CD4-positive, alpha-beta T cell (primary cell): ENCODE data around the gene BUD23. TPM values are rescaled to one million over a fixed set of nuclear protein-coding genes. Genes with fewer than 3 reads are reported as not detected.
"Not testable (repeated sequence)": the region's sequence is repeated elsewhere in the genome, so short reads cannot be mapped to it uniquely, and the experiment has no call there.

Source experiments
- ATAC-seq: fragments of 200-7000 bp; cut with Tn5 transposase; one replicate; pipeline ENCODE4 v1.10.0; 2022; ENCODE audit warnings: mild to moderate bottlenecking; ENCODE audit not compliant: poor library complexity
- CTCF ChIA-PET: fragments of 350-600 bp; sonication (Branson Sonifier 250); formaldehyde crosslinking; loops from one replicate; lab custom pipeline; 2021; ENCODE audit warnings: antibody characterized with exemption, inconsistent platforms; lab: Charles Lee
- POLR2A ChIA-PET: fragments of 350-600 bp; sonication (Branson Sonifier 250); formaldehyde crosslinking; loops from one replicate; lab custom pipeline; 2021; ENCODE audit warnings: antibody characterized with exemption, inconsistent platforms; lab: Charles Lee
- DNase-seq, 14 experiments: peaks; one replicate each; pipeline ENCODE4 v3.0.0-alpha.2; 2013 to 2020; ENCODE audit warnings: mixed read lengths in 2 of 14
- H3K27ac ChIP-seq, 2 donors: one replicate each; pipeline versions ENCODE4 v1.5.1 to v1.7.0; 2013; ENCODE audit warnings: low read length in 2 of 2, low read depth in 1 of 2, mild to moderate bottlenecking in 1 of 2
- H3K27me3 ChIP-seq, 2 experiments: 1 replicate in 1 of 2; 2 replicates in 1 of 2; pipeline versions ENCODE4 v1.6.1 to v1.7.0; 2013; ENCODE audit warnings: low read length in 2 of 2, control low read depth in 1 of 2, mild to moderate bottlenecking in 1 of 2, moderate library complexity in 1 of 2; ENCODE audit not compliant: insufficient read depth in 2 of 2, control insufficient read depth in 1 of 2
- H3K36me3 ChIP-seq: one replicate; pipeline ENCODE4 v1.6.1; 2013; ENCODE audit warnings: low read length, control low read depth; ENCODE audit not compliant: insufficient read depth
- H3K4me1 ChIP-seq: one replicate; pipeline ENCODE4 v1.6.1; 2013; ENCODE audit warnings: low read length, control low read depth; ENCODE audit not compliant: insufficient read depth
- H3K4me3 ChIP-seq: one replicate; pipeline ENCODE4 v1.5.1; 2013; ENCODE audit warnings: mild to moderate bottlenecking, low read length, moderate library complexity
- H3K9me3 ChIP-seq, 2 experiments: 1 replicate in 1 of 2; 2 replicates in 1 of 2; pipeline versions ENCODE4 v1.6.1 to v1.7.0; 2013; ENCODE audit warnings: low read length in 2 of 2, mild to moderate bottlenecking in 2 of 2, control low read depth in 1 of 2, moderate library complexity in 1 of 2; ENCODE audit not compliant: control insufficient read depth in 1 of 2, insufficient read depth in 1 of 2
- H3K27ac Mint-ChIP-seq: one replicate; pipeline ENCODE4 v1.8.0; 2020; ENCODE audit warnings: mixed read lengths
- H3K27me3 Mint-ChIP-seq: one replicate; pipeline ENCODE4 v1.8.0; 2021; ENCODE audit warnings: mixed read lengths
- H3K36me3 Mint-ChIP-seq: one replicate; pipeline ENCODE4 v1.8.0; 2021; ENCODE audit warnings: low read depth, mixed read lengths
- H3K4me1 Mint-ChIP-seq: one replicate; pipeline ENCODE4 v1.8.0; 2021; ENCODE audit warnings: low read depth, mixed read lengths
- H3K4me3 Mint-ChIP-seq: one replicate; pipeline ENCODE4 v1.8.0; 2020; ENCODE audit warnings: mild to moderate bottlenecking, mixed read lengths
- H3K9me3 Mint-ChIP-seq: one replicate; pipeline ENCODE4 v1.8.0; 2020; ENCODE audit warnings: mixed read lengths
- CTCF ChIP-seq: fragments of 200-600 bp; IDR thresholded peaks from one replicate; pipeline ENCODE4 v1.8.0; 2022; ENCODE audit warnings: antibody characterized with exemption, mild to moderate bottlenecking
- intact Hi-C, 2 experiments: fragments of 100-400 bp; cut with DNase I in 1 of 2; cut with micrococcal nuclease in 1 of 2; formaldehyde crosslinking; loops; one replicate each; pipeline versions ENCODE4 v1.15.1 to v1.9.0; 2023 to 2025; cut with DNase I, micrococcal nuclease
- total RNA-seq, 174 experiments: library from RNA in 2 of 174; stranded (reverse) in 2 of 174; gene quantifications; one replicate each; pipeline ENCODE4 v1.2.3 and lab custom pipeline; 2021 to 2026

The BUD23 gene
- total RNA-seq, 2 experiments from 2014 or later = 96.1 to 103 TPM

DNA sequence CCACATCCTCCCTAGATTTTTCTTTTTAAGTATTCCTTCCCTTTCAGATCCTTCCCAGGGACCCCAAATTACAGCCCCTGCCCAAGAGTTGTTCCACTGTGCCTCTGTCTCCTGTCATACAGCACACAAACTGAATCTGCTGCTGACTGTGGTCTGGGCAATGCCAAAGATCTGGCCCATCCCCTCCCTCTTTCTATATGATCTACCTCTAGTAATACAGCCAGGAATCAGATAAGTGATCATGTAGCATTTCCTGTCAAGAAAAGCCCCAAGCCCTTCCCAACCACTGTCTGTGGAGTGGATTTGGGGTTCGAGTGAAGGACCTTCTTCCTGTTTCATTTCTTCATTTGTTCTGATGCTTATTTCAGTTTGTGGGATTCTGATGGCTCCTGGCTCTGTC is 29.4 kb downstream of the BUD23 start:
- H3K27me3 ChIP-seq = no peaks in the 10 kb centered on the region
- no peak for TF ChIP-seq CTCF
- H3K4me1 Mint-ChIP-seq = peaks cover 3% of the 10 kb centered on the region
- H3K27ac Mint-ChIP-seq = no peak overlapping the region
- H3K9me3 ChIP-seq = no peaks in the 10 kb centered on the region
- no peaks in the 10 kb centered on the region for H3K36me3 Mint-ChIP-seq
- H3K4me3 ChIP-seq = no peak overlapping the region
- peak overlapping the region; percentile 62 for H3K4me3 Mint-ChIP-seq
- intact Hi-C loops = no loop called here
- no peak for DNase-seq
- CTCF ChIA-PET = no interaction called here
- peaks cover 22% of the 10 kb centered on the region for H3K4me1 ChIP-seq
- POLR2A ChIA-PET = no interaction called here
- no peak for ATAC-seq
- H3K27me3 Mint-ChIP-seq = no peaks in the 10 kb centered on the region
- H3K27ac ChIP-seq = no peak overlapping the region
- H3K9me3 Mint-ChIP-seq = no peaks in the 10 kb centered on the region
- peaks cover 6% of the 10 kb centered on the region for H3K36me3 ChIP-seq

DNA sequence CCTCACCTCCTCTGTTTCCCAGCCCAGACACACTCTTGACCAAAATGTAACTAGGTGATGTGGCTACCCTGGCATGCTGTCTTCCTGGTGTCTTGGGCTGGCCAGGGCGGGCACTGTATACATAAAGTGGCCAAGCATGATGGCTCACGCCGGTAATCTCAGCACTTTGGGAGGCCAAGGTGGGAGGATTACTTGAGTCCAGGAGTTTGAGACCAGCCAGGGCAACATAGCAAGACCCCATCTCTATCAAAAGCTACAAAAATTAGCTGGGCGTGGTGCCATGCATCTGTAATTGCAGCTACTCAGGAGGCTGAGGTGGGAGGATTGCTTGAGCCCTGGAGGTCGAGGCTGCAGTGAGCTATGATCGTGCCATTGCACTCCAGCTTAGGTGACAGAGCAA is 29.9 kb downstream of the BUD23 start:
- DNase-seq, intact Hi-C loops, H3K27ac Mint-ChIP-seq, POLR2A ChIA-PET, ATAC-seq, CTCF ChIA-PET, H3K27ac ChIP-seq, H3K4me1 Mint-ChIP-seq, H3K9me3 ChIP-seq, H3K9me3 Mint-ChIP-seq, H3K4me3 Mint-ChIP-seq, H3K27me3 ChIP-seq, H3K36me3 ChIP-seq, H3K4me3 ChIP-seq, H3K27me3 Mint-ChIP-seq, H3K36me3 Mint-ChIP-seq: not testable (repeated sequence)
- H3K4me1 ChIP-seq = peaks cover 27% of the 10 kb centered on the region

GRCh38 chr7:73715648-73716317 is 32.4 kb downstream of the BUD23 start:
- Mint-ChIP-seq H3K36me3 (no peaks in the 10 kb centered on the region), H3K9me3 (no peaks in the 10 kb centered on the region), H3K4me1 (peaks cover 16% of the 10 kb centered on the region), H3K27me3 (peaks cover 4% of the 10 kb centered on the region), H3K4me3 (no peak overlapping the region), H3K27ac (no peak overlapping the region)
- DNase-seq (peak in 3 of 14 experiments; percentile 31 to 59 (median 35)), ATAC-seq (no peak)
- ChIA-PET CTCF (interaction anchor here (1.0 kb wide), 1 partner anchor 19 kb away, joined by 3 read pairs; no protein-coding TSS in a partner anchor), POLR2A (no interaction called here)
- Histone ChIP-seq H3K9me3 (no peaks in the 10 kb centered on the region), H3K27ac (no peak overlapping the region), H3K4me3 (no peak overlapping the region), H3K36me3 (peaks cover 3% of the 10 kb centered on the region), H3K4me1 (peaks cover 44% of the 10 kb centered on the region), H3K27me3 (no peaks in the 10 kb centered on the region)
- TF ChIP-seq CTCF = no peak
- intact Hi-C loops = loop anchor here in 1 of 2 experiments (5.0 kb wide), 1 partner anchor 888 kb away; the partner anchor contains the start of gene TYW1B
